Loucy (cell line): Measurements from ENCODE around the gene NCMAP.
A peak's percentile ranks its signal among the peaks of the same experiment; 100 is the strongest.

ENCODE experiments used
- H2AFZ ChIP-seq: fragments of 200-600 bp; sonication (generic); 2 replicates; pipeline ENCODE4 v1.6.0; 2016; ENCODE audit warnings: antibody characterized with exemption, mild to moderate bottlenecking, low read length, moderate library complexity
- H3F3A ChIP-seq: fragments of 200-600 bp; 2 replicates; pipeline ENCODE4 v1.6.0; 2016; ENCODE audit warnings: antibody characterized with exemption, low read depth, mild to moderate bottlenecking
- H3K27me3 ChIP-seq: fragments of 200-600 bp; sonication (generic); 2 replicates; pipeline ENCODE4 v1.6.1; 2014; ENCODE audit warnings: low read length, mild to moderate bottlenecking; ENCODE audit not compliant: insufficient read depth, poor library complexity, severe bottlenecking
- H3K36me3 ChIP-seq: fragments of 200-600 bp; sonication (generic); 2 replicates; pipeline ENCODE4 v1.6.1; 2016; ENCODE audit warnings: low read length; ENCODE audit not compliant: insufficient read depth
- H3K4me1 ChIP-seq: fragments of 200-600 bp; sonication (generic); 2 replicates; pipeline ENCODE4 v1.5.1; 2014; ENCODE audit warnings: low read length, mild to moderate bottlenecking; ENCODE audit not compliant: insufficient read depth, poor library complexity, severe bottlenecking
- H3K4me2 ChIP-seq: fragments of 200-600 bp; sonication (generic); 2 replicates; pipeline ENCODE4 v1.6.0; 2014; ENCODE audit warnings: antibody characterized with exemption, low read length, low read depth, mild to moderate bottlenecking; ENCODE audit not compliant: poor library complexity, severe bottlenecking
- H3K4me3 ChIP-seq: fragments of 200-600 bp; sonication (generic); 2 replicates; pipeline ENCODE4 v1.5.1; 2014; ENCODE audit warnings: low read length, mild to moderate bottlenecking, mixed read lengths; ENCODE audit not compliant: poor library complexity, severe bottlenecking
- H3K79me2 ChIP-seq: fragments of 200-600 bp; sonication (generic); 2 replicates; pipeline ENCODE4 v1.6.1; 2014; ENCODE audit warnings: low read length; ENCODE audit not compliant: insufficient read depth
- H3K9ac ChIP-seq: fragments of 200-600 bp; sonication (generic); 2 replicates; pipeline ENCODE4 v1.6.0; 2014; ENCODE audit warnings: mild to moderate bottlenecking, low read depth, low read length, moderate library complexity; ENCODE audit not compliant: poor library complexity, severe bottlenecking
- H3K9me2 ChIP-seq: fragments of 200-600 bp; sonication (generic); replicated peaks from 2 replicates; pipeline ENCODE4 v1.6.1; 2016; ENCODE audit warnings: low read depth, low read length, mixed read lengths
- H3K9me3 ChIP-seq: fragments of 200-600 bp; sonication (generic); 2 replicates; pipeline ENCODE4 v1.6.1; 2014; ENCODE audit warnings: mild to moderate bottlenecking, antibody characterized with exemption, low read length, low read depth; ENCODE audit not compliant: insufficient read depth
- H4K20me1 ChIP-seq: fragments of 200-600 bp; sonication (generic); 2 replicates; pipeline ENCODE4 v1.6.0; 2014; ENCODE audit warnings: antibody characterized with exemption, low read length, mild to moderate bottlenecking; ENCODE audit not compliant: insufficient read depth, poor library complexity, severe bottlenecking
- CTCF ChIP-seq: fragments of 200-600 bp; sonication (generic); conservative IDR thresholded peaks from 2 replicates; pipeline ENCODE4 v1.5.1; 2014; ENCODE audit warnings: mild to moderate bottlenecking, antibody characterized with exemption, low read length
- EZH2phosphoT487 ChIP-seq: fragments of 200-600 bp; IDR thresholded peaks from 2 replicates; pipeline ENCODE4 v1.6.1; 2018; ENCODE audit warnings: antibody characterized with exemption, mild to moderate bottlenecking, moderate library complexity, borderline replicate concordance

The NCMAP gene

GRCh38 chr1:24586970-24587820, 31.3 kb downstream of the NCMAP start:
- H3K79me2 ChIP-seq, result no peaks in the 10 kb centered on the region
- peaks cover 5% of the 10 kb centered on the region for H3K4me1 ChIP-seq
- H2AFZ ChIP-seq, result peak overlapping the region; percentile 100
- H3K27me3 ChIP-seq, result no peaks in the 10 kb centered on the region
- H3K4me3 ChIP-seq, result peak overlapping the region; percentile 67
- TF ChIP-seq CTCF (peak; percentile 86), EZH2phosphoT487 (no peak)
- H3K4me2 ChIP-seq, result peak overlapping the region; percentile 79
- H4K20me1 ChIP-seq, result no peaks in the 10 kb centered on the region
- H3K9me3 ChIP-seq, result no peaks in the 10 kb centered on the region
- H3K9me2 ChIP-seq, result no peaks in the 10 kb centered on the region
- peak overlapping the region; percentile 52 for H3K9ac ChIP-seq
- H3K36me3 ChIP-seq, result no peaks in the 10 kb centered on the region
- no peaks in the 10 kb centered on the region for H3F3A ChIP-seq

- H3K27me3 ChIP-seq, result no peaks in the 10 kb centered on the region
- no peak overlapping the region for H3K9ac ChIP-seq
- no peaks in the 10 kb centered on the region for H4K20me1 ChIP-seq
- H3K79me2 ChIP-seq, result no peaks in the 10 kb centered on the region
- no peaks in the 10 kb centered on the region for H3K9me2 ChIP-seq
- H3K36me3 ChIP-seq, result no peaks in the 10 kb centered on the region
- H3K4me1 ChIP-seq, result peaks cover 5% of the 10 kb centered on the region
- TF ChIP-seq CTCF (no peak), EZH2phosphoT487 (no peak)
- no peak overlapping the region for H3K4me2 ChIP-seq
- no peaks in the 10 kb centered on the region for H3K9me3 ChIP-seq
- no peaks in the 10 kb centered on the region for H3F3A ChIP-seq
- no peak overlapping the region for H2AFZ ChIP-seq
- H3K4me3 ChIP-seq, result no peak overlapping the region
These were observed 32.7 kb downstream of the NCMAP start for GRCh38 chr1:24588573-24588972.

GRCh38 chr1:24589200-24589599, 33.3 kb downstream of the NCMAP start:
- Histone ChIP-seq H3K9me3 (no peaks in the 10 kb centered on the region), H3K27me3 (no peaks in the 10 kb centered on the region), H3K9ac (no peak overlapping the region), H3K36me3 (no peaks in the 10 kb centered on the region), H3K4me3 (no peak overlapping the region), H3K79me2 (no peaks in the 10 kb centered on the region), H2AFZ (no peak overlapping the region), H3K4me1 (peaks cover 5% of the 10 kb centered on the region), H4K20me1 (no peaks in the 10 kb centered on the region), H3K9me2 (no peaks in the 10 kb centered on the region), H3F3A (no peaks in the 10 kb centered on the region), H3K4me2 (no peak overlapping the region)
- TF ChIP-seq CTCF, result no peak
- no peak for TF ChIP-seq EZH2phosphoT487
